NK-92 treated with Interleukin-12 subunit alpha and Interleukin-12 subunit beta, amount 100 ng/mL, for 24 hours (cell line): ENCODE results near the gene MAP1S.

Experiments used
- DNase-seq: peaks from one replicate; lab custom pipeline; 2025; lab: John Stamatoyannopoulos, UW

MAP1S gene, protein sequence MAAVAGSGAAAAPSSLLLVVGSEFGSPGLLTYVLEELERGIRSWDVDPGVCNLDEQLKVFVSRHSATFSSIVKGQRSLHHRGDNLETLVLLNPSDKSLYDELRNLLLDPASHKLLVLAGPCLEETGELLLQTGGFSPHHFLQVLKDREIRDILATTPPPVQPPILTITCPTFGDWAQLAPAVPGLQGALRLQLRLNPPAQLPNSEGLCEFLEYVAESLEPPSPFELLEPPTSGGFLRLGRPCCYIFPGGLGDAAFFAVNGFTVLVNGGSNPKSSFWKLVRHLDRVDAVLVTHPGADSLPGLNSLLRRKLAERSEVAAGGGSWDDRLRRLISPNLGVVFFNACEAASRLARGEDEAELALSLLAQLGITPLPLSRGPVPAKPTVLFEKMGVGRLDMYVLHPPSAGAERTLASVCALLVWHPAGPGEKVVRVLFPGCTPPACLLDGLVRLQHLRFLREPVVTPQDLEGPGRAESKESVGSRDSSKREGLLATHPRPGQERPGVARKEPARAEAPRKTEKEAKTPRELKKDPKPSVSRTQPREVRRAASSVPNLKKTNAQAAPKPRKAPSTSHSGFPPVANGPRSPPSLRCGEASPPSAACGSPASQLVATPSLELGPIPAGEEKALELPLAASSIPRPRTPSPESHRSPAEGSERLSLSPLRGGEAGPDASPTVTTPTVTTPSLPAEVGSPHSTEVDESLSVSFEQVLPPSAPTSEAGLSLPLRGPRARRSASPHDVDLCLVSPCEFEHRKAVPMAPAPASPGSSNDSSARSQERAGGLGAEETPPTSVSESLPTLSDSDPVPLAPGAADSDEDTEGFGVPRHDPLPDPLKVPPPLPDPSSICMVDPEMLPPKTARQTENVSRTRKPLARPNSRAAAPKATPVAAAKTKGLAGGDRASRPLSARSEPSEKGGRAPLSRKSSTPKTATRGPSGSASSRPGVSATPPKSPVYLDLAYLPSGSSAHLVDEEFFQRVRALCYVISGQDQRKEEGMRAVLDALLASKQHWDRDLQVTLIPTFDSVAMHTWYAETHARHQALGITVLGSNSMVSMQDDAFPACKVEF

DNA sequence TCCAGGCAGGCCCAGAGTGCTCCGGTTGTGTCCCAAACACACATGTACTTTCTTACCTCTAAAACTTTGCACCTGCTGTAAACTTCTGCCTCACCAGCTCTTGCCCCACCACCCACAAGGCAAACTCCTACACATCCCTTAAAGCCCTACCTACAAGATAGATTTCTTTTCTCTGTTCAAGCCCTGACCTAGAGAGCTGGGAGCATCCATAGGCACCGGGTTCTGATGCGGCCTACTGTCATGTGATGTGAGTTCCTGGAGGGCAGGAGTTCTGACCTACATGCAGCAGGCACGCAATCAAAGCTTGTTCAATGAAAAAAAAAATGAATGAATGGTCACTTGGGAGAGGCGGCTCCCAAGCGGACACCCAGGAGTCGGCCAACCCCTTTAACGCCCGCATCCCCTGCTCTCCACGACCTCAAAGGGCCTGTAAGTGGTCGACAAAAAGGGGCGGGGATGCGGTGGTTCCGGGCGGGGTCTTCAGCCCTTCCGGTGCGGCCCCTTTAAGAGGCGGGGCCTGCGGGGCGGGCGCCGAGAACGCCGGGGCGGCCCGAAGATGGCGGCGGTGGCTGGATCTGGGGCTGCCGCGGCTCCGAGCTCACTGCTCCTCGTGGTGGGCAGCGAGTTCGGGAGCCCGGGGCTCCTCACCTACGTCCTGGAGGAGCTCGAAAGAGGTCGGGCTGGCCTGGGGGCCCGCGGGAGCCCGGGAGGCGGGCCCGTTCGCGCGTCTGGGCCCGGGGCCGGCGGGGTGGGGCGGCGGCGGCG, at the start of gene MAP1S:
Gene MAP1S (plus strand): TSS at position 534 of the 765 bp plus-strand sequence. CDS start 23 bp downstream, at position 557.
- DNase-seq: peak; percentile 53

DNA sequence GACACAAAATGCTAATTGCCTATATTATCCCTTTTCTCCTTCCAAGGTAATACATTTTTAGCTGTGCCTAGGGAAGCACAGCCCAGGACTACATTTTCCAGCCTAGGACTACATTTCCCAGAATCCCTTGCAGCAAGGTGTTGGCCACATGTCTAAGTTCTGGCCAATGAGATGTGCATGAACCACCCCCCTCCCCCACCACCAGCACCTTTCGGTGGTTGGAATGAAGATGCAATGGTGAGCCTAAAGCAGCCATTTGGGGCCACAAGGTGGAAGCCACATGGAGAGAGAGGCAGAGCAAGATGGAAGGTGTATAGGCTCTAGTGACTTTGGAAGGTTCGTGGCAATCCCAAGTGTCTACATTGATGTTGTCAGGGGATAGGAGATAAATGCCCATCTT, 47.4 kb upstream of the MAP1S start:
- DNase-seq: no peak

DNA sequence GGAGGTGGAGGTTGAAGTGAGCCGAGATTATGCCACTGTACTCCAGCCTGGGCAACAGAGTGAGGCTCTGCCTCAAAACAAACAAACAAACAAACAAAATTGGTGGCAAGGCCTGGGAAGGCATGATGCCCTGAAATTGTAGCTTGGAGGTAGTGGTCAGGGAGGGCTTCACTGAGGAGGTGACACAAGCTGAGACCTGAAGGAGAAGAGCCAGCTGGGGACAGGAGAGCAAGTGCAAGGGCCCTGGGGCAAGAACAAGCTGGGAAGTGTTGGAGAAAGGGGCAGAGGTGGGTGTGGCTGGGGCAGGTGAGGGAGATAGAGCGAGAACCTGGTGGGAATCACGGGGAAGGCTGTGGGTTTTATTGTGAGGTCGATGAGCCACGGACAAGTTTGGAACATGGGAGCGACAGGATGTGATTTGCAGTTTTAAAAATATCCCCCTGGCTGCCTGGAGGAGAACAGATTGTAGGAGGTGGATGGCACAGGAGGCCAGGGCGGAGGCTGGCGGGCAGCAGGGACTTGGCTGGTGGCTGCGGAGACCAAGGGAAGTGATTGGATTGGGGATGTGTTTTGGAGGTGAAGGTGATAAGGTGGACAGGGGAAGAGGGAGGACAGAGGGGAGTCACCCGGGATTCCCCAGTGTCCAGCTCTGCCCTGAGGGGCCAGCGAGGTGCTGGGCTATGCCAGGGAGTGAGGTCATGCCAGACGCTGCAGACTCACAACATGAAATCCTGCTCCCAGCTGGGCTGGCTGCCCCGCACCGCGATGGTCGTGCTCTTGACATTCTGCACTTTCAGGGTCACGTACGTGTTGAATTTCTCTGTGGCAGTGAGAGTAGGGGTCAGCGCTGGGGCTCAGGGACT, 45.1 kb upstream of the MAP1S start:
- DNase-seq: no peak

DNA sequence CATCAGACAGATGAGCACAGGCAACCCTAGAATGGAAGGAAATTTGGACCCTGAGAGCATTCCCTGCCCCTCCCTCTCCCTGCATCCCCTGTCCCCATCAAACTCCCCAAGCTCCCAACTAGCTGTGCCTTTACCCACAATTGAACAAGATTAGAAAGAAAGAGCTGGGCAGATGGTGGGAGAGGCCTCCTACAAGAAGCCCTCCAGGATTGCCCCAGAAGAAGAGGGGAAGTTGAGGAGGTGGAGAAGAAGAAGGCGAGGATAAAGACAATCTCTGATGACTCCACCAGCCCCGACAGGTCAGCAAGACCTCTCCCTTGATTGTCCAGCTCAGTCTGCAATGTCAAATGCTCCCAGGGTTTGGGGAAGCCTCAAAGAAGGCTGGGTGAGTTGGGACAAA, 43.0 kb upstream of the MAP1S start:
- no peak for DNase-seq

DNA sequence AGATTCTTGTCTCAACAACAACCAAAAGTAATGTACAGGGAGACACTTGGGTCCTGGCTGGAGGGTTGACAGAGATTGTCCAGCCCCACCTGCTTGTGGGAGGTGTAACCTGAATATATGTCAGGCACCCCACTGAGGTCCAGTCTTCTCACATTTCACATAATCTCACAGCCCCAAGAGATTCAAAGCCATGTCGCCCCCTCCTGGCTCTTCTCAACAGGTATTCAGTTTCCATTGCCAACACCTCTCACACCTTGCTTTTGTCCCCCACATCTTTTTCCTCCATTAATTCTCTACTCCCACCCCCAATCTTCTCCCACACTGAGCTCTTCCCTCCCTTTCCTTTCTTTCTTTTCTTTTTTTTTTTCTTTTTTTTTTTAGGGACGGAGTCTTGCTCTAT, 42.3 kb upstream of the MAP1S start:
- DNase-seq: no peak

DNA sequence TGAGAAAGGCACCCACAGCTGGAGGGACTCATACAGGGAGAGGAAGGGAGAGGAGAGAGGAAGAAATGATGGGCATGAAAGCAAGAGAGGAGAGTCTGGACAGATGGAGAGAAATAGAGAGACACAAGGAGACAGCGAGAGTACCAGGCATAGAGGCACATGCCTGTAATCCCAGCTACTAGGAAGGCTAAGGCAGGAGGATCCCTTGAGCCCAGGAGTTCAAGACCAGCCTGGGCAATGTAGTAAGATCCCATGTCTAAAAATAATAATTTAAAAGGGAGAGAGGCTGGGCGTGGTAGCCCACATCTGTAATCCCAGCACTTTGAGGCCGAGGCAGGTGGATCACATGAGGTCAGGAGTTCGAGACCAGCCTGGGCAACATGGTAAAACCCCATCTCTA, 40.4 kb upstream of the MAP1S start:
- no peak for DNase-seq

DNA sequence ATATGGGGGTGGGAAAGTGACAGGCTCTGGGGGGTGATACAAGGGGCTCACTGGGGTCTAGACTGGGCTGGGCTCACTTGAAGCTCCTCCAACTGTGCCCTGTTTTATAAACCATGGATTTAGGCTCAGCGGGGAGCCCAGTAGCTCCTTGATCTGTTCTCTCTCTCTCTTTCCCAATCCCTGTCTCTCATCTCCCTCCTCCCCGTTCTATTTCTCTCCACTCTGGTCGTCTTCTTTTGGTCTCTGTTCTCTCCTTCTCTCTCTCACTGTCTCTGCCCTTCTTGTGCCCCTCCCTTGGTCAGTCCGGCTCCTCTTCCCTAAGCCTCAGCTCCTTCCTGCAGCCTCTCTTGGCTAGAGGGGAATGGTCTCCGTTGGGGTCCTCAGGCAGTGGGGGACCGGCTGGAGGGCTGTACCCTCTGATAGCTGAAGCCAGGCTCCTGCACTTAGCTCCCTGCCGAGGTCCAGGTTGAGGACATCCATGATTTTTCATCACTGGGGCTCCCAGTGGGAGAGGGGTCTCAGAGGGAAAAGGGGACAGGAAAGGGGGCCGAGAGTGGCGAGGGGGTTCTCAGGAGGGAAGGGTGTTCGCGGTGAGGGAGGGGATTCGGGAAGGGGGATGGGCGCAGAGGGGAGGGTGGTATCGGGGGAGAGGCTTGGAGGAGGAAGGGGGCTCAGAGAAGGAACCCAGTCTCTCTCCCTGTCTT, 39.6 kb upstream of the MAP1S start:
- no peak for DNase-seq

DNA sequence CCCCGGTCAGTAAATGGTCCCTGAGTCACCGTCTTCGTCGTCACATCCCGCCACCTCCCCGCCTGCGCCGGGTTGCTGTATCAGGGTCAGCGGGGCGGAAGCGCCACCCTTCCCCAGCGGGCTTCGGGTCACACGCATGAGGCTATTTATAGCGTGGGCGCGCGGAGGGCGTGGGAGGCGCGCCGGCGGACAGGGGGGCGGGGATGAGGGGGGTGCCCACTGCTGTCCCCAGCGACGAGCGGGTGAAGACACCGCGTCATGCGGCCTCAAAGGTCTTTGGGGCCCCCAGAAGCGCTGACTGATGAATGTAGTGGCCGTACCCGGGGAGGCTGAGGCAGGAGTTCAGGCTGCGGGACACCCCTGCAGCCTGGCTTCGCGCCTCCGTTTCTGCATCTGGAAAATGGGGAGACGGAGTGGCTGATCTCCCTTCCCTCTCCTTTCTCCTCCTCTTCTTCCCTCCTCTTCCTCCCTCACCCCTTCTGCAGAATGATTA, 39.0 kb upstream of the MAP1S start:
- peak; percentile 75 for DNase-seq

DNA sequence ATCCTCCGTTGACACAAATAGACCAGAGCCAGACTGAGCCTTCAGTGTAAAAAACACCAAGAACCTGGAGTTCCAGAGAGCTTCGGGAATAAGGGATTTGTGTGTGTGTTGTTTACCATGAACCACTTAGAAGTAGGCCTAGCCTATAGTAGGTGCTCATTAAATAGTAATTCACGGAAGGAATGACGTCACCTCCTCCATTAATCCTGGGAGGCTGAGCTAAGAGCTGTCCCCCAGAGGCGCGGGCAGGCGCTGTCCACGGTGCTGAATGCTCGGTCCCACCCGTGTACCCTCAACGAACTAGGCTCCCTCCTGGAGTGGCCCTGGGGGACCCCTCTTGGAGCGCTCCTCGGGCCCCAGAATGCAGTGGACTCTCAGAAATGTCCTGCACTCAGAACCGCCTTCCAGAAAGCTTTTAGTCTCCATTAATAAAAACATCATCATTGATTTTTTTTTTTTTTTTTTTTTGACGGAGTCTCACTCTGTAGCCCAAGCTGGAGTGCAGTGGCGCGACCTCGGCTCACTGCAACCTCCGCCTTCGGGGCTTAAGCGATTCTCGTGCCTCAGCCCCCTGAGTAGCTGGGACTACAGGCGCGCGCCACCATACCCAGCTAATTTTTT, 37.7 kb upstream of the MAP1S start:
- no peak for DNase-seq

DNA sequence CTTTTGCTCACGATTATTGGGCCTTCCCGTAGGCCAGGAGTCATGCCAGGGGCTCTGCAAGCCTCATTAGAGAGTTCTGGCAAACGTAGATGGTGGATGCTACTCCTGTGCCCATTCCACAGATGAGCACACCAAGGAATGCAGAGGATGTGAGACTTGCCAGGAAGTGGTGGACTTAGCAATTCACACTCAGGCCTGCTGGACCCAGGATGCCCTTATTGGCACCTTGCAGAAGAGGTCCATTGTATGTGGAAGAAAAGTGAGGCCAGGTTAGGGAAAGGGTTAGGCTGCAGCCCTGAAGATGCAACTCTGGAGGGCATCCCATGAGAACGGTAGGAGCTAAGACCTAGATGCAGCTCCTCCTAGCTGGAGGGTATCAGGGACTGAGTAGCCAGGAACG, 37.0 kb upstream of the MAP1S start:
- DNase-seq: no peak

DNA sequence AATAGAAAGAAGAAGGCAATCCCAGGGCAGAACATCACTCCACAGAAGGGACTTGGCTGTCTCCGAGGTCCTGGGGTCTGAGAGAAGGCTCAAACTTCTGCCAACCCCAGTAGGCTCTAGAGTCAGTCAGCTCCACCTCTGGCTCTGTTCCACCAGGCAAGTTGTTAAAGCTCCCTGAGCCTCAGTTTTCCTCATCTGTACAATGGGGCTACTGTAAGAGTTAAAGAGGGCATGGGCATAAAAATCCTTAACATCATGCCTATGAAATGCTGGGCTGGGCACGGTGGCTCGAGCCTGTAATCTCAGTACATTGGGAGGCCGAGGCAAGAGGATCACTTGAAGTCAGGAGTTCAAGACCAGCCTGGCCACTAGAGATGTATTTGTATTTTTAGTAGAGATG, 36.2 kb upstream of the MAP1S start:
- DNase-seq: no peak

DNA sequence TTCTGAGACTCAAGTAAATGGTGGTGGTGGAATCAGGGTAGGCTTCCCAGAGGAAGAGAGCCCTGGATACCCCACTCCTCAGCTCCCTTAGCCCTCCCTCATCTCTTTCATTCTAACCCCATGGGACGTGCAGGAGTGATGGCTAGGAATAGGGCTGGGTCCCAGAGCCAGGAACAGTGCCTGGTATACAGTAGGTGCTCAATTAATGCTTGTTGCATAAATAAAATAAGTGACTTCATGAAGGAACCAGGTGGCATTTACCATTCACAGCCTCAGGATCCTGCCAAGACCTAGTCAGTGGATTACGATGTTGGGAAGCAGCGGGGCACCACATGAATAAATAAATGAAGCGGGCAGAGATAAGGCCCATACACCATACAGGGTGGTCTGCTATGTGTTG, 35.0 kb upstream of the MAP1S start:
- DNase-seq: no peak

DNA sequence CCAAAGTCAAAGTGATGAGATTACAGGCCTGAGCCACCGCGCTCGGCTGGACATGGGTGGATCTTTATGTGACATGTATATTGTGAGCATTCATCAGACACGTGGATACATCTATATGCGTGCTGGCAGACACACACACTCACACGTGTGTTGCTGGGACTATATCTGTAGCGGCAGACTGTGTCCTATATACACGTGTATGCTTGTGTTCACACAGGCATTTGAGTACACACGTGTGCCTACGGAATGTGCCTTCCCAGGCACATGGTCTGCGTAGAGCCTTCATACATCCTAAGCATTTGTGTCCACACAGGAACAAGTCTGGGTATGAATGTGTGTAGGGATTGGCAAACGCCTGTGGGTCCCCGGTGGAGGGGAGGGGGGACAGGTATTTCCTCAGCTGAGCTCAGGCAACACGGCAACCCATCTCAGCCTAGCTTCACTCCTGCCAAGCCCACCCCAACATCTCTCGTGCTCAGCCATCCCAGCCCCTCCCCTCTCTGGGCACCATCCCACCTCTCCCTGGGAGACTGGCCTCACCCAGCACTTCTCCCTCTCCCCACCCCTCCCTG, 33.7 kb upstream of the MAP1S start:
- DNase-seq: no peak

DNA sequence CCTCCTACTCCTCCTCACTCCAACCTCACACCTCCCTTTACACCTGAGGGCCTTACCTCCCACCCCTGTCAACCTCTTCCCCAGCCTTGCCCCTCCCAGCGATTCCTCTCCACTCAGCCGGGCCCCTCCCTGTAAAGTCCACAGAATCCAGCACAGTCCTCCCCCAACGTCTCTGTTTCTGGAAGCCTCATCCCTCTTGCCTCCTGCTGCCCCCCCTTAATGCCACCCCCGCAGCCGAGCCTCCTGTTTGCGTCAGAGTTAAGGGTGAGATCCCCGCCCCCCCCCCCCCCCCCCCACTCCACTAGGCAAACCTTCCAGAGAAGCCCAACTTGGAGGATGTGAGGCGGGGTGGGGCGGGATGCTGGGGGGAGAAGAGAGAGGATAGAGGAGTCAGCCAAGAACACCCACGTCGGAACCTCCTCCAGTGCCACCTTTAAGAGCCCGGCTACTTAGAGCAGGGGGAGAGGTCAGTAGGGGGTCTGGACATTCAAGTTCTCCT, 33.2 kb upstream of the MAP1S start:
- no peak for DNase-seq

DNA sequence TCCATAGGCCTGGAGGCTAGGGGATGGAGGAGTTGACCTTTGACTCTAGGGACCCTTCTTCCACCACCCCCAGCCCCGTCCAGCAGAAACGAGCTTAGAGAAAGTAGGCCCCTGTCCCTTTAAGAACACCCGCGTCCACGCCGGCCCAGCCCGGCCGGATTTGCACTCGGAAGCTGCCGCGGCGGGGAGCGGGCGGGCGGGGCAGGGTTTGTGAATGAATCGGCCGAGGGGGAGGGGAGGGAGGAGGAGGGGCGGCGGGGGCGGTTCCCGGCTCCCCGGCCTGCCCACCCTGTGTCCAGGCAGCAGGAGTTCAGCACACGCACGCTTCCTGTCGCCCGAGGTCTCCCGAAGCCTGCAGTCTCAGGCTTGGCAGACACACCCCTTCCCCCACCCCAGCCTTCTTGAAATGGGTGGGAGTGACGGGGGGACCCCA, 32.7 kb upstream of the MAP1S start:
- DNase-seq: no peak

DNA sequence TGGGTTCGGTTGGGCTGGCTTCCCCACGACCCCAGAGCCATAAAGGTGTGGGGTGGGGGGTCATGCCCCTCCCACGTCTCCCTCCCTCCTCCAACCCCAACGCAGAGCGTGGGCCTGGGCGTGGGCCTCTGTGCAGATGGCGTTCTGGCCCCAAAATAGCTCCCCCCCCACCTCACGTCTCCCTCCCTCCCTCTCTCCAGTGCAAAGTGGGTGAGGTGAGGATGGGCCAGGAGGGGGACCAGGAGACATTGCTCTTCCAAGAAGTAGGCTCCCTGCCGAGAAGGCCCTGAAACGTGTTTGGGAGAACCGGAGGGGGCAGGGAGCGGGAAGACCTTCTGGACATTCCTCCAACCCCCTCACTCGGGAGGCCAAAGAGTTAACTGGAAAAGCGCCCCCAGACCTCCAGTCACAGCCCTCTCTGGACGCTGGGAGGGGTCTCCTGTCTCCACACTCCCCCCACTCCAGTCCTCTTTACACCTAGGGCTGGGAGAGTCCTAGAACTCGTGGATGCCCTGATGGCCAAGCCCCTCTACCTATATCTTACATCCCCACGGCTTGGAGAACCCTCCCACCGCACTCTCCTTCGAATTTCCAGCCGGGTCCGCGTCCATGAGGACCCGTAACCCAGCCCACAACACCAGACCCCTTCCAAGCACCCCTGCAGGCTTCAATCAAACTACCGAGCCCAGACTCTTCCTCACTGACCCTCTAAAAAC, 32.0 kb upstream of the MAP1S start:
- DNase-seq: no peak

DNA sequence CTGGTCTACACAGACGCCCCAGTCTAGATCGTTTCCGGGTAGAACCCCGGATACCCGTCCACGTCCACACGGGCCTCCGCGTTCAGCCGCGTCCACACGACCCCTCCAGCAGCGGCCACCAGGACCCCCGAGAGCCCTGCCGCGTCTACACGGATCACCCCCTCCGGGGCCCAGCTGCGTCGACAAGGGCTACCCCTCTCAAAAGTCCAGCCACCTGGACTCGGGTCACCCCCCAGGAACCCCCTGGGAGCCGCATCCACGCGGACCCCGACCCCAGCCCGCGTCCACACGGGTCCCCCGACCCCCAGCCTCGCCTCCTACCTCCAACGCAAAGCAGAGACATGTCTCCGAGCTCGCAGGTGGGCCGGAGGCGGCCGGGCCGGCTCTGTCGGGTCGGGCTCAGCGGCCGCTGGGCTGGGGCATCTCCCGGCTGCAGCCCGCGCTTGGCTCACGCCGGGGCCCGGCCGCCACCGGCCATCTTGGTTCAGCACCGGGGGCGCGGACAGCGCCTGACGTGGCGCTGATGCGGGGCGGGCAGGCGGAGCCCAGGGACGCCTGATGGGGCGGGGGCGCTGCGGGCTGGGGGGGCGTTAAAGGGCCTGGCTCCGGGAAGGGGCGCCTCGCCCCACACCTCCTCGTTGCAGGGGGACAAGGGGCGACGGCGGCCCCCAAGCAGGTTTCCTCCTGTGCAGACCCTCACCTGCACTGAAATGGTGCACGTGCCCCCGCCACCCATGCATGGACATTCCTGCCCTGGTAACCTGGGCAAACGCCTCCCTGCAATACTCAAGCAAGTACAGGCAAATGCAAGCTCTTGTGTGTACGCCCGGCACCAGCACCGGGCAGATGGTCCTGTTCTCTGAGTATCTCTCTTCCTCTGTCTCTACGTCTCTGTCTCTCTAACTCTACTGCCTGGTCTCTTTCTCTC, 31.2 kb upstream of the MAP1S start, which contains the start of gene UNC13A:
Gene UNC13A (minus strand): TSS at position 498 of the 928 bp plus-strand sequence. CDS start 155 bp downstream, at position 343.
- no peak for DNase-seq
